HG03135 (cell line): ENCODE results near the gene MYL6.
"Not testable (repeated sequence)": the region's sequence is repeated elsewhere in the genome, so short reads cannot be mapped to it uniquely, and the experiment has no call there.

ENCODE experiments used
- ATAC-seq: cut with Tn5 transposase; IDR thresholded peaks from one replicate; pipeline ENCODE4 v1.9.1; 2021; ENCODE audit warnings: mild to moderate bottlenecking, moderate library complexity; ENCODE audit not compliant: unreplicated experiment

The MYL6 gene

DNA sequence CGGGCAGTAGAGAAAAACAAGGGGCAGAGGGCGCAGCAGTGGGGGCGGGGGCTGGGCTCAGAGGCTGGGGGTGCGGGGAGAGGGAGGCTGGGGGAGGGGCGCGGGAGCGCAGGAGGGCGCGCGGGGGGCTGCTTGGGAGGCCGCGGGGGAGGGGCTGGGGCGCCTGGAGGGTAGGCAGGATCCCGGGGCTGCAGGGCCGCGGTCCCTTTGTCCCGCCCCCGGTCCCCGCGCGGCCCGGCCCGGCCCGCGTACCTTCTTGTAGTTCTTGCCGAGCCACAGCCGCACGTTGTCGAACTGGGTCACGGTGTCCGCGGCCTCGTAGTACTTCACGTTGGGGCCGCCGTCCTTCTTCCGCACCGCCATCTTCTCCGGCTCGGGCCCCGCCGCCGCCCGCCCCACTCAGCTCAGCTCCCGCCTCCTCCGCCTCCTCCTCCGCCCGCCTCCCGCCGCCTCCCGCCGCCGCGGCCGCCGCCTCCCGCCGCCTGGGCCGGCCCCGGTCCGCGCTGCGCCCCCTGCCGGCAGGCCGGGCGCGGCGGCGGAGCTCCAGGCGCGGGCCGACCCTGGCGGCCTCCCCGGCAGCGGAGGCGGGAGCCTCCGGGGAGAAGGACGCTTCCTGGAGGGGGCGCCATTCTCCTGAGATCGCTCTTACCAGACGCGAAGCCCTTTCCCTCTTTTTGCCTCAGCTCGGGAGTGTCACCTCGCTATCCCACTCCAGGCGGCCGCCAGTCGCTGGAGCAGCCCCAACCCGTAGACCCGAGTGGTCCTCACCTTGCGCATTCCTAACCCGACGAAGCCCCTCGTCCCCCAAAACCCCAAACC, 31.1 kb downstream of the MYL6 start, which contains the start of gene SMARCC2:
Gene SMARCC2, minus strand, starts transcription at position 385 of the 819 bp plus-strand sequence. Its CDS starts 22 bp downstream, at position 363.
- ATAC-seq: peak; percentile 69

DNA sequence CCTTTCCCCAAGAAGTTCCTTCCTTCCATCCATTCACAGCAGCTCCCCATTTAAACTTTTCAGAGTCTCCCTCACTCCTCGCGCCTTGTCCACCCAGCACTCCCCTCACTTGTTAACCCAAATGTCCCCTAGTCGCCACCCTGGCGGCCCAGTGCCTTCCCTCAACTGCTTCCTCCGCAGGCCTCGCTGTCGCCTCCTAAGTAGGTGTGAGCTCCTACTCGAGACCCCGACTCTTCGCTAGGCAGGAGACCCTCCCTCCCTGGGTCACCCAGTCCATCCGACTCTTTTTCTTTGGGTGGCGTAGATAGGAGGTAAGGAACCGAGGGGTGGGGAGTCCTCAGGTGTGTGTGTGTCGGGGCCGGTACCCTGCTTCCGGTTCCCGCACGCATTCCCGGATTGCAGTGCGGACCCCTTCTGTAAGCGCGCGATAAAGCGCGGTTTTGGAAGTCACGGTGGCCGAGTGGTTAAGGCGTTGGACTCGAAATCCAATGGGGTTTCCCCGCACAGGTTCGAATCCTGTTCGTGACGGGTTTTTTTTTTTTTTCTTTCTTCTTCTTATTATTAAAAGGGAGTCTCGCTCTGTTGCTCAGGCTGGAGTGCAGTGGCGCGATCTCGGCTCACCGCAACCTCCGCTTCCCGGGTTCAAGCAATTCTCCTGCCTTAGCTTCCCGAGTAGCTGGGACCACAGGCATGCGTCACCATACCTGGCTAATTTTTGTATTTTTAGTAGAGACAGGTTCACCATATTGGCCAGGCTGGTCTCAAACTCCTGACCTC, 31.9 kb downstream of the MYL6 start:
- ATAC-seq: peak; percentile 40

DNA sequence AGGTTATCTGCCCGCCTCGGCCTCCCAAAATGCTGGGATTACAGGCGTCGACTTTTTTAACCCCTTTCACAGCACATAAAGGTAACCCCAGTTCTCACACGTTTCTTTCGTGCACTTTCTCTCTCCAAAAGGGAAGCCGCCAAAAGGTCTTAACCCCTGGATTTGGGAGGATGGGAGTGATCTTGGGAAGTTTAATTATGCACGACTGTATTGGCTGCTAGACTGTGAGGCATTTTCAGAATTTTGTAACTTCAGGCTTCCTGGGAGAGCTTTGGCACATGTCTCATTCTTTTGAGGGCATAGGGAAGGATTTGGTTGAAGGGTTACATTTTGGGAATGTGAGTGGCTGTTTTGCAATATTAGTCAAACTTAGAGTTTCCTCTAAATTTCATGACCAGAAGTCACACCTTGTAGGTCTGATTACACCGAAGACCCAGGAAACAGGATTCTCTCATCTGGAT, 32.6 kb downstream of the MYL6 start:
- ATAC-seq: no peak

DNA sequence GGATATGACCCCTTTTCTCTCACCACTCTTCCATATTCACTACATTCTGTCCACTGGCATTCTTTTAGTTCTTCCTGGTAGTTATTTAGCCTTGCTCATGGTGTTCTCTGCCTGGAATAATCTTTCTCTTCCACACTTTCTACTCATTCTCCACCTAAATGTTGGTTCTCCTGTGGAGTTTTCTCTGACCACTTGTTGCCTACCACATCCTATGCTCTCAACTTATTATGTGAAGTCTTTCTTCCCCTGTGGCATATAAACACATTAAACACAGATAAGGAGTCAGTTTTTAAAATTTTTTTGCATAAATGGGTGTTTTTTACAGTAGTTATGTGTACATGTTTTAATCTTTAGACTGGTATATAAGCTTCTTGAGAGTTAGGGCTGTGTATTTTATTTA, 34.4 kb downstream of the MYL6 start:
- ATAC-seq: no peak

DNA sequence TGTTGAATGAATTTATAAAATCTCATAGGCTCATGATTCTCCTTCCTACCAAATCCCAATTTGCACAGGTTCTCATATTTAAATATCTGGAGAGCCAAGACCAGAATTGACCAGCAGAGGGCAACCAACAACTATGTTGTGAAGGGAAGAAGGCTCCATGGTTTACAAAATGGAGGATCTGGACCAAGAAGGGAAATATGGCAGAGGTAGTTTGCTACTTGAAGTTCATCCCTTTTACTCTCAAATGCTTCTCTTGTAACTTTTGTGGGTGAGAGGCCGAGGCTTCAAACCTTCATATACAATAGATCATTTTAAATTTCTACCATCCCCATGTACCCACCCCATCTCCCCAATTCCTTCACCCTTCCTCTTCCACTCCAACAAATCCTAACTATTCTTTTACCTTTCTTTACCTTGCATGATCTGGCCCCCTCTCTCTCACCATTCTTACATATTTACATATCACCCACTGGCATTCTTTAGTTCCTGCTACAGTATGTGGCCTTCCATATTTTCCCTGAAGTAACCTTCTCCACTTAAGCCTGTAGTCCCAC, 34.9 kb downstream of the MYL6 start:
- ATAC-seq: no peak

DNA sequence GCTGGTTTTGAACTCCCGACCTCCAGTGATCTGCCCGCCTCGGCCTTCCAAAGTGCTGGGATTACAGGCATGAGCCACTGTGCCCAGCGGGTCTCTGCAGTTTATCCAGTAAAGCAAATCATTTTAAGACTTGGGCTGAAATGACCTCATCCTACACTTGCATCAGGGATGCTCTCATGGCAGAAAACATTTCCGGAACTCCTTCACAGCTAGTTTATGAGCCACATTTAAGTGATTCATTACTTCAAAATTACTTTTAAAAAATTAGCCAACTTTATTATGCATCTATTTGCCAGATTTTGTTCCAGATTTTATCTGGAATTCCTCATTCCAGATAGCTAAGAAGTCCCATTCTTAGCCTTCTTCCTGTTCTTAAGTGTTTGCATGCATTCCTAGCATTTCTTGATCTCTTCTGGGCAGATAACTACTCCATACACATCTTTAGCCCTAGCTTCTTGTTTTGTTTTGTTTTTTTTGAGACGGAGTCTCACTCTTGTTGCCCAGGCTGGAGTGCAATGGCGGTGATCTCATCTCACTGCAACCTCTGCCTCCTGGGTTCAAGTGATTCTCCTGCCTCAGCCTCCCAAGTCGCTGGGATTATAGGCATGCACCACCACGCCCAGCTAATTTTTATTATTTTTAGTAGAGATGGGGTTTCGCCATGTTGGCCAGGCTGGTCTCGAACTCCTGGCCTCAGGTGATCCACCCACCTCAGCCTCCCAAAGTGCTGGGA, 38.8 kb downstream of the MYL6 start:
- ATAC-seq: not testable (repeated sequence)

DNA sequence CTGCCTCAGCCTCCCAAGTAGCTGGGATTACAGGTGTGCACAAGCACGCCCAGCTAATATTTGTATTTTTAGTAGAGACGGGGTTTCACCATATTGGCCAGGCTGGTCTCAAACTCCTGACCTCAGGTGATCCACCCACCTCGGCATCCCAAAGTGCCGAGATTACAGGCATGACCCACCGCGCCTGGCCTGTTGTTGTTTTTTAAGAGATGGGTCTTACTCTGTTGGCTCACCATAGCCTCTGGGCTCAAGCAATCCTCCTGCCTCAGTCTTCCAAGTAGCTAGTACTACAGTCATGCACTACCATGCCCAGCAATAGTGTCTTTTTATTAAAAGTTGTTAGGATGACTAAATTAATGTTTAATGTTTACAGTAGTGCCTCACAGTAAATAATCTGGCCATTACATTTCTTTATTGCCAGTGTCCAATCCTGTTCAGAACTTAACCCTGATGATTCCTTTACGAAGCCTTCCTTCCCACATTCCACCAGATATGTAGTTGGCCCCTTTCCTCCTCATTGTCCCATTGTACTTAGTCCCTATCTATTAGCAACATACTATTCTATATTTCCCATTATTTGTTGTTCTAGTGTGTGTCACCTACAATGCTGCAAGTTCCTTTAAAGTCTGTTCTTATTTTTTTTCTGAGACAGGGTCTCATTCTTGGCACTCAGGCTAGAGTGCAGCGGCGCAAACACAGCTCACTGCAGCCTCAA, 39.9 kb downstream of the MYL6 start:
- ATAC-seq: no peak

DNA sequence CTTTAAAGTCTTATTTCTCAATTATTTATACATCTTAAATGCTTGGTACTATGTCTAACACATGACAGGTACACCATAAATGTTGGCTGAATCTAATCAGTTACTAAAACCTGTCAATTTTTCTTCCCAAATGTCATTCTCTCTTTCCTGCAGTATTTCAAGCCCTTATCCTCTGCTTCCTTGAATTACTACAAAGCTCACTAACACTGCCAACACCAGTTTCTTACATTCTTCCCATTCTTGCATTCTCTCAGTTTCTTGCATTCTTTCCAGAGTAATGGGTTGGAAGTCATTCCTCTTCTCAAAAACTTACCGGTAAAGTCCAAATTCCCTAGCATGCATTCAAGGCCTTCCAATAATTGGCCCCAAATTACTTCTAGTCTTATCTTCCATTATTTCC, 40.7 kb downstream of the MYL6 start:
- ATAC-seq: no peak

DNA sequence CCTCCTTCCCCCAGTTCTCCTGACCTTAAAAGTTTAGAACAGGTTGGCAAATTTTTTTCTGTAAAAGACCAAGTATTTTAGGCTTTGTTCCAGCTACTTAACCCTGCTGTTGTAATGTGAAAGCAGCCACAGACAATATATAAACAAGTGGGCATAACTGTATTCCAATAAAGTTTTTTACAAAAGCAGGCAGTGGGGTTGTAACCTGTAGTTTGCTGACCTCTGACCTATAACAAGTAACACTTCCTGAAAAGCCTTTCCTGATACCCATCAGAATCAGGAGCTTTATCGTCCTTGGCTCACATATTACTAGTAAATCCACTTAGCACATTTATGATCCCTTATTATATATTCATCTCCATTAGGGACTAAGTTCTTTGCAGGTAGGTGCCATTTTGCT, 44.2 kb downstream of the MYL6 start:
- ATAC-seq: no peak

DNA sequence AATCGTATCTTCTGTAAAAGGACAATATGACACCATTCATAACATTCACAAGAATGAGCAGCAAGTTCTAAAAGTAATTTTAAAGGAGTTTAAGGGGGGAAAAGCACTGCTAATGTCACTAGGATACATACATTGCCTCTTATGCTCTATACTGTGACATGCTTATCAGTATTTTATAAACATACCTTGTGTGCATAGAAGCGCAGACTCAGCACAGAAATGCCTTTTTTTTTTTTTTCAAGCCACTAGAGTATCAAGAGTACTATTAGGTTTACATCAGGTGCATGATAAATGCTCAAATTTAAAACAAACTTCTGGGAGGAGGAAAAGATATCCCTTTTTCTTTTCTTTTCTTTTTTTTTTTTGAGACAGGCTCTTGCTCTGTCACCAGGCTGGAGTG, 44.7 kb downstream of the MYL6 start:
- no peak for ATAC-seq

DNA sequence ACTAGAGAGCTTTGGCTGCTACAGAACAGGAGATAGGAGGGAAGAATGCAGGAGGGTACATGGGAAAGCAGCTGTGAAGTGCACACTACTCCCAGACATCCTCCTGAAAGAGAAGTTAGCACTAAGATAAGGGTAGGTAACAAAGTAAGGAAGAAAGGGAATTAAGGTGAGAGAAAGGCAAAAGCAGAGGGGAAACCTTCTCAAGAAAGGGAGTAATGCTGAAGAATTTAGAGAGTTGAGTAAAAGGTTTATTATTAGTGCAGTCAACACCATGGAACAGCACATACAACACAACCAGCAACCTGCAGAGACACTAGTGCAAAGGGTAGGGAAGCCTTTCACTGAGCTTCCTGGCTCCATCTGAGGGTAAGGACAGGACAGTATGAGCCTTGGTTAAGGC, 46.1 kb downstream of the MYL6 start:
- ATAC-seq: no peak

DNA sequence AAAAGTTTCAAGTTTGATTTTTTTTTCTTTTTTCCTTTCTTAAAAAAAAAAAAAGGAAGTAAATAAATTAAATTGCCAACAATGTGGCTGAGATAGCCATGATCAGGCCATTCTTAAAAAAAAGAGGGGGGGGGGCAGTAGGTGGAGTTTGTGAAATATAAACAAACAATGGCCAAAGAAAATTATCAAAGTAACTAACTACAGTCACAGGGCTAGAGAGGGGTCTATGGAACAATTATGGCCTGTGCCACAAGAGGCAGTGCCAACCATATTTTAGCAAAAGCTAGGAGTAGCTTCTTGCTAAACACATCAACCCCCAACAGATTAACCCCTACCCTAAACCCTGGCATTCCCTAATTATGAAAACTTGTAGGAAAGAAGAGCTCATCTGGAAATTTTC, 47.3 kb downstream of the MYL6 start:
- ATAC-seq: no peak

DNA sequence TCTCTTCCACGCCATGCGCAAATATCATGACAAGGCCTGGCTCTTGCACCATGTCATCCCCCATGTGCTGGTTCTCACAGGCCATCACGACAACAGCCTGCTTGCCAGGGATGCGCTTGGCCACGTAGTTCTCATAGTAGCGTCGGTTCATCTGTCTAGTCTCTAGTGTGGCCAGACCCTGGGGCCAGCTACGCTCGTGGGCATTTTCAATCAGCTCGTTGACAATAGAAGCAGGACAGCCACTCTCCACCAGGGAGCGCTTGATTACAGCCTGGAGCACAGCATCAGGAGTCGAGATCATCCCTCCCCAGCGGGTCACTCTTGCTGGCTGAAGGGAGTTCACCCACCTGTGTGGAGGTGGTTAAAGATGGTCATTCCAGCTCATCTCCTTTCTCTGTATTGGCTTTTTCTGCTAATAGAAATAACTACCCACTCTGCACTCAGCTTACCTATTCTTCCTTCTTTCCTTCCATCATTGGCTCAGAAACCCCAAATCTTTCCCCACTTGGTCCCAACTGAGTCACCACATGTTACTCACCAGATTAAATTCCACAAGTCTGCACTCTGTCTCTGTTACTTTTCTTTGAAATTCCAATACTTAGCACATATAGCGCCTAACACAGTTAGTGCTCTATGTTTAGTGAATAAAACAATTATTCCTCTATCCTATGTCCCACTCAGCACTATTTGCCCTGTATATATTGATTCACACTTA, 48.5 kb downstream of the MYL6 start:
- ATAC-seq: no peak

DNA sequence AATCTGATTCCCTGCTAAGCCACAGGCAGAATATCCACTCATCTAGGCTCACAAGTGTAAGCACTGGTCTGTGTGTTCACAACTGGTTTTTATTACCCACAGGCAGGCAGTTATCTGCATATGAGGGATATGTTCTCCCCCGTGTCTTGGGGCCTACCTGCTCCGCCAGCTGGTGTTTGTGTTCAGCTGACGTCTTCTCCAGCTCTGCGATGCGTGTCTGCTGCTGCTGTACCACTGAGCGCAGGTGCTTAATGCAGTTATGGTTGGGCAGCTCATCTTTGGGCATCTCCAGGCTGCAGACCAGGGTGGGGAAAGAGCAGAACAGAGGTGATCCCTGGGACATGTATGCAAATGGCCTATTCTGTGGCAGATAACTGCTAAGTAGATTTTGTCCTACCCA, 49.8 kb downstream of the MYL6 start:
- no peak for ATAC-seq
